ENCODE data around the gene OR6V1.

OR6V1 gene, protein sequence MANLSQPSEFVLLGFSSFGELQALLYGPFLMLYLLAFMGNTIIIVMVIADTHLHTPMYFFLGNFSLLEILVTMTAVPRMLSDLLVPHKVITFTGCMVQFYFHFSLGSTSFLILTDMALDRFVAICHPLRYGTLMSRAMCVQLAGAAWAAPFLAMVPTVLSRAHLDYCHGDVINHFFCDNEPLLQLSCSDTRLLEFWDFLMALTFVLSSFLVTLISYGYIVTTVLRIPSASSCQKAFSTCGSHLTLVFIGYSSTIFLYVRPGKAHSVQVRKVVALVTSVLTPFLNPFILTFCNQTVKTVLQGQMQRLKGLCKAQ

DNA sequence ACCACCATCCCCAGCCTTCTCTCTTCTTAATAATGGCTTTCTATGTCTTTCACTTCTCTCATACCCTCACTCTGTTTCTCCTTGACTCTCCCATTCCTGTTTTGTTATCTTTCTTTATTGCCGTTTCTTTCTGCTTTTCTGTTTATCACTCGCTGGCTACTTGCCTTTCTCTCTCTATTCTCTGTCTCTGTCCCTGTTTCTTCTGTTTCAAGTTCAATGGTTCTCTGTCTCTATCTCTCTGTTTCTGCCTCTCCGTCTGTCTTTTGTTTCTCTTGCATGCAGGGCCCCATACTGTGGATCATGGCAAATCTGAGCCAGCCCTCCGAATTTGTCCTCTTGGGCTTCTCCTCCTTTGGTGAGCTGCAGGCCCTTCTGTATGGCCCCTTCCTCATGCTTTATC, at the start of gene OR6V1:
OR6V1 (plus strand) TSS at position 301 of the 400 bp plus-strand sequence; CDS start at position 301, 0 bp downstream.
- no peak for DNase-seq (ENCODE audit: low read depth)

DNA sequence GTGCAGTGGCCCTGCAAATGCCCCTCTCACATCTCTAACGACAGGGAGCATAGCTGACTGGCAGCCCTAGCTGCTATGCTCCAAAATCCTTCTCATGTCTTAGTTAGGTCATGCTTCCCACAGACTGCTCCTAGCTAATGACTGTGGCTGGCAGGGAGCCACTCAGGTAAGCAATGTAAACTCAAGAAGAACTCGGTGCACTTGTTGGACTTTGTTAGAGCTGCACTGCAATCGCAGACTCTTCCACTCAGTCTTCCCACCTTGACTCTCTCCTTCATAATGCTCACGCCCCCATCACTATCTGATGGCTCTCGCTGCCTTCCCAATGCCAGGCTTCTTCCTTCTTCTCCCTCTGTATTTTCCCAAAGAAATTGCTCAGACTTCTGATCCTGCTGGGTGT, 49.2 kb upstream of the OR6V1 start:
- no peak for DNase-seq (ENCODE audit: low read depth)

DNA sequence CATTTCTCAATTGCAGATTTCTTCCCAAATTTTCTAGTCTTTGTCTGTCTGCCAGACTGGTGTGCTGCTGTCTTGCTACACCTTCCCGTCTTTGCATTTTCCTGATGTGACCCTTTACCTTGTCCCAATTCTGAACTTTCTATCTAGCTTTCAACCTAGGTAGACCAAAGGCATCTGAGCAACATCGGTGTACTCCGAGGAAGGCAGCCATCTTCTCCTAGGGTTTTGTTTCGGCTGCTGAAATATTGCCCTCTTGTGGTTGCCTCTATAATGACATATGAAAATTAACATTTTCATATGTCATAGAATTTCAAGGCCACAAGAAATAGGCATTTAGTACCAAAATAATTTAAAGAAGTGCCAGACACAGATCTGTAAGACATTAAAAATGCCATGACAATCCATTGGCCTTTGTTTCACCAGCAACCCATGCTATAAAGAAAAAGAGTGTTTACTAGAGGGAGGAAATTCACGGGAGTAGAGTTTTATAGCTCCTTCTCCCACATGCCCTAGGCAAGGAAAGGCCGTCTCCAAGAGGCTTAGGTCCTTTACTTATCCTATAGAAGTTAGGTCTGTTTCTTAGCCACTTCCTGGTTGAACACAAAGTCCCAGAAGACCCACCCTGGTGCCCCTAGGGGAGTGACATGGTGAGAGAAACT, 48.6 kb upstream of the OR6V1 start:
- no peak for DNase-seq (ENCODE audit: low read depth)

DNA sequence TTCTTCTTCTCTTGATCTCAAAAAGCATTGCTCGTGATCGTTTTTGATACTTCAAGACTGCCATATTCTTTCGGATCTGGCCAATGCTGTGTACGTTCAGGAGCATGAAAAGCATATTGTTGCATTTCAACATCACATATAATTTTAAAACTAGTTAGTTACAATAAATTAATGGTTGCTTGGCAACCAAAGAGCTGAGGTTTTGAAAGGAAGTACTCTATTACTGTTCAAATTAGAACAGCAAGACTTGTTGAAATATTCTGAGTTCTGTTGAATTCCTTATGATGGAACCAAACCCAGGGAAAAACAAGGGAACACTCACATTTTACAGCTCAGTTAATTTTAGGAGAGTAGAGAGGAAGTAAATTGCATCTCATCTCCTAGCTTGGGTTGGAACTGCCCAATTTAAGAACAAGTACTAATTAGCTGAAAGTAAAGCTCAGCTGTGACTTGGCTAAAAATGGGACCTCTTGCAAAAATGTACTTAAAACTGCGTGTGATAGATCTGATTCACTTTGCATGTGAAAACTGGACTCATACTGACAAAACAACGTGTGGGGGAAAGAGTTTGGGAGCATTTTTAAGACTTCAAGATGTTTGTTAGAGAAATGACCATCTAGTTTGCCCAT, 46.4 kb upstream of the OR6V1 start:
- DNase-seq (ENCODE audit: low read depth) = no peak

DNA sequence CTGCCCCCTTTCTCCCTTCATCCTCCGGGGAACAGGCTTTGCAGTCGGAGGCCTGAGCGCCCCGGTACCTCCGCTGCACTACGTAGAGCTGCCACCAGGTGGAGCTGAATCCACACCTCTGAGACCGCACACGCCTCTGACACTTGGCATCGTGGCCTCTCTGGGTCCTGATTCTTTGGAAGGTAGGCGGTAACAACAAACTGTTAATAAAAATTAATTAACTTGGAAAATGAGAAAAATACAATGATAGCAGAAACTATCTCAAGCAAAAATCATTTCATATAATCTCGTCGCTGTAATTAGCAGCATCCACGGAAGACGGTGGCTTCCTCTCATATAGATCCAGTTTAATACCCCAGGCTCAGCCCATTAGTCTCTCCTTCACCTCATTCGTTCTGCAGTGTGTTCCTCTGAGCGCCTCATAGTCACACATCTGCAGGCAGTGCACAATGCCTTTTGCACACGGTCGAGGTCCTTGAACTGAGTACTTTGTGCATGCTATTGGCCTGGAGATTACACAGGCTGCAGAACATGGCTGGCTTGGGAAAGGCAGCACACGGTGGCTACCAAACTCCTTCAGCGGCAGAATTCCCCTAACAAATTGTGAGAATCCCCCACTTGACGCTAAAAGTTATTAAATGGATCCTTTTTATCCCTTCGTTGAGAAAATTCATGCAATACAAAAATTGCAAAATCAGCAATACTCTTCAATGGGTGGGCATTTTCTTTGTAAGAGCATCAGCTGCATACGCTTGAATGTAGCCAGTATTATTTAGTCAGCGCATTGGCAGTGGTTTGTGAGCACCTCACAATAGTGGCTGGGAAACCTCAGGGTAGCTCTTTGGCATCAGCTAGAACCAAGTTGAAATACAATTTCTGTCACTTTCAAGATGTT, 43.9 kb upstream of the OR6V1 start:
- peak; percentile 66 for DNase-seq (ENCODE audit: low read depth)

DNA sequence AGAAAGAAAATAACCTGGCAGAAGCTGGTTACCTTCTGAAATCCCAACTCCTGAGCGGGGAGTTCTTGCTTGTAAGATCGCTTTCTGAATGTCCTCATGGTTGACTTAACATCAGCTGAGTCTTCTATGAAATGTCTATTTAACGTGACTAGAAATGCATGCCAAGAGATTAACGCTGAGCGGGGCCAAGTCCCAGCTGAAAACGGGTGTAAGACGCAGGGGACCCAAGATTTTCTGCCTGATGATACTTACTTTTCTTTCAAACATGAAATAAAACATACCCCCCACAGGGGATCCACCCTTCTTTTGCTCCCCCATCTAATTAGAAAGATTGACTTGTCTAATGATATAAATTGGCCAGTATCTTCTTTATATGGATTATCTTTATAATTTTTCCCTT, 40.1 kb upstream of the OR6V1 start:
- no peak for DNase-seq (ENCODE audit: low read depth)

DNA sequence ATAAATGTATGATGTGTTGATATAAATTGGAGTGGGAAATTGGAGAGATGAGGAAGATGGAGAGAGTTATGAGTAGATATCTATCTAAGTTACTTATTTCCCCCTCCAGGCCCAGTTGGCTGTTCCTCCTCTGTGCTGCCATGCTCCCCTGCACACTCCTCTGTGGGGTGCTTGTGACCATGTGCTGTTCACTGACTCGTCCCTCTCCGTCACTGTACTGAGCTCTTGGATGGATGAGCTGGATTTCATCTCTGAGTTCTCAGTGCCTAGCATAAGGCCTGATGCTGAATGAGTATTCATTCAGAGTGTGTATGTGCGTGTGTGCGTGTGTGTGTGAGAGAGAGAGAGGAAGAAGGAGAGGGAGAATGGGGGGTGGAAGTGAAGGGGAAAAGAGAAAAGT, 39.7 kb upstream of the OR6V1 start:
- no peak for DNase-seq (ENCODE audit: low read depth)

DNA sequence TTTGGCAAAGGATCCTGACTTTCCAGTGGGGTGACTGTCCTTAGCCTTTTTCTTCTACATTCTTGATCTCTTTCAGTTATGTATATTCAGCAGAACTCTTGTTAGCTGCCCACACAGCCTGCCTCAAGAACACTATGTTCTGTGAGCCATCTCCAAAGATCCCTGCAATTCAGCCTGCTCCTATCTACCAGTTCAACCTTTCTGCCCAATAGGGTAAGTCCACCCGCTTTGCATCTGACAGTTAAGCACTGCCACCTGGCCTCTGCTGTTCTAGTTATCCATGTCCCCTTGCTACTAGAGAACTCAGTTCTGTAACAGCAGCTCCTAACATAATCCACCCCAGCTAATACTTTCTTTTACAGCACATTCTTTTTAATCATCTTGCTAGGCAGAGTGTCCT, 38.7 kb upstream of the OR6V1 start:
- DNase-seq (ENCODE audit: low read depth) = no peak

DNA sequence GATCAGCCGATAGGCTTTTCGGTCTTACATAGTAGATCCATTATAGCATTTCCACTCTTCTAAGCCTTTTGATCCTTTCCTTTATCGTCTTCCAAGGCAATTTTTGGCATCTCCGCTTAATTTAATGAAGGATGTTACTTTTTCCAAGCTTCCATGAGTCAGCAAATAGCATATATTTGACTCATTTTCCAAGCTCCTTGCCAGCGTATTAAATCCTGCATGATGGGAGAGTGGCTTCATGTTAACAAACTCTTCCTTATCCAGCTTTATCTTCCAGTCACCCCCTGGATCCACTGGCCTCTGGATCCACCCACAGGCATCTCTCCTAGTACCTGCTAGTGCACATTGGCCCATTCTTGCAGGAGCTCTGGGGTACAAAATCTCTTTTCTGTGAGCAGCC, 38.2 kb upstream of the OR6V1 start:
- no peak for DNase-seq (ENCODE audit: low read depth)

DNA sequence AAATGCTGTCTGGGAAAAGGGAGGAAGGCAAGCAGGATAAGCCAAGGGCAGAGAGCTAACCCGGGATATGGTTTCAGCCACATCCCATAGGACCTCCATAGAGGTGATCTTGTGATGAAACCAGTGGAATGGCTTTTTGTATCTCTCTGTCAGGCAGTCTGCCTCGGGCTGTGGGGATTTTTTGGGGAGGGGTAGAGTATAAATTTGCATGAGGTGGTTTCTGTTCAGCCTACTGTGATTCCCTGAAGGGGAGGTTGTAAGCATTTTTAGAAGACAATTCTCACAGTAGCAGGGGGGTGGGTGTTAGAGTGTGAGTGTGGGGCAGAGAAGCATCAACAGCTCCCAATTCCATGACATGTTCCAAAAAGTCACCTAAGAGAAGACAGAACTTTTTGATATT, 37.1 kb upstream of the OR6V1 start:
- DNase-seq (ENCODE audit: low read depth) = no peak

DNA sequence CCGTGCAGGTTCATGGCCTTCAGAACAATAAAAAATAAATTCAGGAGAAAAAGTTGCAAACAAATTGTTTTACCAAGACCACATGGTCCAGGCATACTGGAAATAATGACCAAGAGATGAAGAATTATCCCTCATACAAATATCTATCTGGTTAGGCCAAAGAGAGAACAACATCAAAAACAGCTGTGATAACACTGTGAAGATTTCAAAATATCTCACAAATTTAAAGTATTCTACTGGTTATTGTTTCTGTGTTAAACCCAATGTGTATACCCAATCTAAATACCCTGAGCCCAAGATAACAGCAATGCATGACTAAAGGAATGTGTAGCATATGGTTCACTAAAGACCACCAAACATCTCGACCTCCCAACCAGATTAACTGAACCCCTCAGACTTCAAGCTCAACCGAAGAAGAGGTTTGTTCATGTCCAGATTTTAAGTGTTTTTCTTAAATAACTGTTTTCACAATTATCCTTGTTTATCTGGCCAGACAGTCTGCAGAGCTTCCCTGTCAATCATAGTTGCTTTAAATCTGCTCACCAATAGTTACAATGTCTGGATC, 36.1 kb upstream of the OR6V1 start:
- DNase-seq (ENCODE audit: low read depth) = no peak

DNA sequence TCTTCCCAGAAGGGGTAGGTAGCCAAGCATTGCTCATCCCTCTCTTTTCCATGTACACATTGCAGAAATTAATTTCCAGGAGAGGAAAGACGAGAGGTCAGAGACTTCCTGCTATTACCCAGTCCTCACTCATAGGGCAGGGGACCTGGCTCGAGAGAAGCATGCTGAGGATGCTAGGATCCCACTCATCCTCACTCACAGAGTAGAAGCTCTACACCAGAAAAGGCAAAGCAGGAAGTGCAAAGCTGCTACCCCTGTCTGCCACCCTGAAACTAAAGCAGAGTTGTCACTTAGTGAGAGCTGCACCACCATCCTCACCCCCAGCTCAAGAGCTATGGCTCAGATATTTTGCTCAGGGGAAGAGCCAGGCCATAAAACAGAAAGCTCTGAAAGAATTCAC, 35.1 kb upstream of the OR6V1 start:
- no peak for DNase-seq (ENCODE audit: low read depth)

DNA sequence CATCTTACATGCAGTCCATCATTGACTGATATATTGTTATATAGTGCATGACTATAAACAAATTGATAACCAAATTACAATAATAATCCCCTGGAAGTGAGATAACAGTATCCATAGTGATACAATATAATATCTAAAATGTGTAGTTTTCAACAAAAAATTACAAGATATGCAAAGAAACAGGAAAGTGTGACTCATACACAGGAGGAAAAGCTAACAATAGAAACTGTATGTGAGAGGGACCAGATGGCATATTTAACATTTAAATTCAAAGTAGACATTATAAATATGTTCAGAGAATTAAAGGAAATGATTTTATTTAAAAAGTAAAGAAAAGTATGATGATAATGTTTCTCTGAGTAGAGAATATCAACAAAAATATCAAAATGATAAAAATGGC, 33.2 kb upstream of the OR6V1 start:
- DNase-seq (ENCODE audit: low read depth) = no peak

DNA sequence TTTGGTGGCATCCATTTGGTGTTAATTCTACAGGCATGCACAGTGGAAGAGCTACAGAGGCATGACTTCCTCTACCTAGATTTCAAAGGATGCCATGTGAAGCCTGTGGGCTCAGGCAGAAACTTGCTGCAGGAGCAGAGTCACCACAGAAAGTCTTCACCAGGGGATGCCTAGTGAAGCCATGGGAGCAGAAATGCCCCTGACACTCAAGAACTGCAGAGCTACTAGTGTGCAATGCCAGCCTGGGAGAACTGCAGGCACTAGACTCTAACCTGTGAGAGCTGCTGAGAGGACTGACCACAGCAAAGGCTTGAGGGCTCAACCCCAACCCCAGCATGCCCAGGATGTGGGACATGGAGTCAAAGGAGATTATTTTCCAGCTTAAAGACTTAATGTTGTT, 29.1 kb upstream of the OR6V1 start:
- no peak for DNase-seq (ENCODE audit: low read depth)

DNA sequence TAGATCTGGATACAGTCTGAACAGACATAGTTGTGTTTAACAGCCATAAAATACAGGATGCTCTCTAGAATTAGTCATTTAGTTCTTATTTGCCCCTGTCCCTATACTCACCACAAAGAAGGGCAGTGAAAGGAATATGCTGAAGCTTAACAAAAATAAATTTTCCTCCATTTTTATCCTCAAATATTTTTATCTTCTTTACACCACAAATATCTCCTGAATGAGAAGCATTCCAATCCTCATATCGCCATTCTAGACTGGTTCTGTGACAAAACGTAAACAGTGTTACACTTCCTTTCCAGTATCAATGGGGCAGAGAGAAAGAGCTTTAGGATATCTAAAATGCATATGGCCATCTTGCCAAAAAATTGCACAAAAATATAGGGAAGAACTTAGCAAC, 26.8 kb upstream of the OR6V1 start:
- DNase-seq (ENCODE audit: low read depth) = no peak

DNA sequence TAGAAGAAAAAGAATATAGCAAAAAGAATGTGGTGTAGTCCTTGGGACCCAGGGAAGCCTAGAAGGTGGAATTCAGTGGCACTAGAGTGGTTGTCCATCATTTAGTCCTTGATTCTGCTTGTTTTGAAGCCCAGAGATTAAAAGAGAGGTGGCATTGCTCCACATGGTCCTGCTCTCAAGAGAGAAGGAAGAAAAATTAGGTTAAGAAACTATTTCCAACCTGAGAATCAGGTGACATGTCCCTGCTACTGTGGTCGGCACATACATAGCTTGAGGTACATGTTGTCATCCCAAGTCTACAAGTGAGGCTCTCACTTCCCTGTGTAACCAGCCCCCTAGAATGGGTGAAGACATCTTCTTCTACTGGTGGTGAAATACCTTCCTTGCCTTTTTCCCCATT, 25.1 kb upstream of the OR6V1 start, which contains the start of gene OR9A2:
OR9A2 (minus strand) TSS at position 101 of the 400 bp plus-strand sequence; CDS start at position 101, 0 bp downstream.
- no peak for DNase-seq (ENCODE audit: low read depth)

DNA sequence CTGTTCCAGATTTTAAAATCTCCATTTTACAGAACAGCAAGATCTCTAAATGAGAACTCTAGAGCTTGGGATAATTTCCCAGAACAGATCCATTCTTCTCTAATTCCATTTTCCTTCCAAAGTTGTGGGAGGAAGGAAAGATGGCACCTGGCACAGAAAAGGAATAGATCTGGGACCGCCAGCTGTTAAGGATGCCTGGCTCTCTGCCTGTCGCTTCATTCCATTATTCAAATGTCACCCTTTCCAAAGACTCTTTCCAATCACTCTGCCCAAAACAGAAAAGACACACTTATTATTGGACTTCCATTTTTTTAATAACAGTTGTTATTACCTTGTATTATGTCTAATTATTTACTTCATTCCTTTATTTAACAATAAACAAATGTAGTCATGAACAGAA, 24.5 kb upstream of the OR6V1 start:
- DNase-seq (ENCODE audit: low read depth) = no peak

DNA sequence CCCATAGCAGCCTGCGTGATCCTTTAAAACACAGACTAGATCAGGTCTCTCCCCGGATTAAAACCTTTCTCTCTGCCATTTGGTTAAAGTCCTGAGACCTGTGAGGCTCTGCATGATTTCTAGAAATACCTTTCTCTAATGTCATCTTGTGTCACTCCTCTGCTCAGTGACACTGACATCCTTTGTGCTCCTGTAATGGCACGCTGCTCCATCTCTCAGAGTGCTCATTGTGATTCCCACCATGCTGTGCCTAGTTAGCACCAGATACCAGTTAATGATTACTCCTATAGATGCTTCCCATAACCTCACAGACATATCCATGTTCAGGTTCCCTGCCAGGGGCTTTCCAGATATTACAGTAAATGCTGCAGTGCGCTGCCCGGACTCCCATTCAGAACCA, 13.5 kb upstream of the OR6V1 start:
- no peak for DNase-seq (ENCODE audit: low read depth)

DNA sequence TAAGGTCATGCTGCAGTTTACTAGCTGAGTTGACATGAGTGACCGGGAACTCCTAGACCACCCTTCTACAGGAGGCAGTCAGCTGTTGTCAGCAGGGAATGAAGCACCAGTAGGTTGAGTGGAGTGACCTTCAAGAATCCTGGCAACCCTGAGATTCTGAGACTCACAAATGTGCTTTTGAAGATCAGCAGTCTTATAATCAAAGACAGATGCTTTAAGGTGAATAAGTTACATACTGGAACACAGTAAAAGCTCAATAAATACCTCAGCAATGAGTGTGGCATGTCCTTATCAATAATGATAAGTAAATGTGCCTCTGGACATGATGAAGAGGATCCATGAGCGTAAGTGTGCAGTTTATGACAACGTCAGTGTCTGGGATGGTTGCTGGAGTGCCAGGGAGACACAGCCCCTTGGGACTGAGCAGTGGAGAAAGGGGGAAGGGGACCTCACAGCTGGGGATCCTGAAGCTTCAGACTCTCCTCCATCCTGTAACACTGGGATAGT, 11.9 kb upstream of the OR6V1 start:
- DNase-seq (ENCODE audit: low read depth) = no peak

DNA sequence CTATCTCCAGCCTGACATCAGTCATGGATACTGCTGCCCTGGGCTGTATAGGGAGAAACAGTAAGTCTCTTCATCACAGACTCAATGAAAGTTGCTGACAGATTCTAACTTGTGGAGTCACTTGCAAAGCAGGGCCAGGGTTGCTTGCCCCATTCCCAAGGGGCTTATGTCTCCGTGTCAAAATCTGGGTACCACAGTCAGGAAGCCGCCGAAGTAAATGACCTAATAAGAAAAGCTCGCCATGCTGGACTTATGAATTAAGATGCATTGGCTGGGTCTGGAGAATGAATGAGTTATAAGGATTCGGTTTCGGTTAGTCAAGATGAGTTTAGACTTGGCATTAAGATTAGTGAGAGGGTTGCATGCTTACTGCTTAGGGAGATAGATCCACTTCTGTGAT, 10.8 kb upstream of the OR6V1 start:
- no peak for DNase-seq (ENCODE audit: low read depth)

DNA sequence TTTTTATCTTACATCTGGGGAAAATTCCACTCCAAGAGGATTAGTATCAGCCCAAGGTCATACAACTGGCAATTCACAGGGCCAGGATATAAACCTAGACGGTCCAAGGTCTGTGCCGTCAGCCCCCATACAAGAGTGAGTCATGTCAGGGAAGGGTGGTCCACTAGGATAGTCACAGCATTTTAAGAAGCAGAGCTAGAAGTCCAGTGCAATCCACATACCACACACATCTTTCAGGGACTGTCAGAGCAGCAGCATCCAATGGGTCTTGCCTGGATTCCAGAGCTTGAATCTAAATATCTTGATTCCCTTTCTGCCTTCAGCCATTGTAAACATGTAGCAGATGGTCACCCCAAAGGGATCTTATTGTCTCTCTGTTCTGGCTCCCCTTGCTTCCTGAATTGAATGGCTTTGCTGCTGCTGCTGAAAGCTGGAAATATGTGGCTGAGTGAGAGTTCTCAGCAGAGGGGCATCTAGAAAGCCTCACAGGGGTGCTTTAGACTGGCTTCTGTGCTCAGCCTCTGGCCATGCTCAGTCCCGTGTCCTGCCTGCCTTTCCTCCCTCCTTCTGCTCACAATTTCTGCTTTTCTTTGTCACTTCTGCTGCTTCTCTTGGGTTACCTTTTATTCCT, 9.9 kb upstream of the OR6V1 start:
- no peak for DNase-seq (ENCODE audit: low read depth)

Measured in stimulated activated CD8-positive, alpha-beta memory T cell treated with anti-CD3 and anti-CD28 coated beads, Interleukin-12 subunit alpha, Interleukin-12 subunit beta, amount 100 ng/mL, for 1 hour (primary cell).